Lower lobe of right lung (tissue), 2 donors: ENCODE data around the gene SEMA3A. TPM values are rescaled to one million over a fixed set of nuclear protein-coding genes. Genes with fewer than 3 reads are reported as not detected.
A peak's percentile ranks its signal among the peaks of the same experiment; 100 is the strongest.

Experiments used
- ATAC-seq, 2 donors: fragments of 200-7000 bp; cut with Tn5 transposase; one replicate each; pipeline ENCODE4 v1.9.1; 2020 to 2022; ENCODE audit warnings: mild to moderate bottlenecking in 2 of 2, moderate library complexity in 2 of 2
- DNase-seq: peaks from one replicate; pipeline ENCODE4 v3.0.0-alpha.2; 2020
- H3K27ac ChIP-seq: fragments of 200-600 bp; one replicate; pipeline ENCODE4 v1.8.0; 2022
- H3K27me3 ChIP-seq: fragments of 200-600 bp; one replicate; pipeline ENCODE4 v1.8.0; 2022; ENCODE audit warnings: low read depth
- H3K36me3 ChIP-seq: fragments of 200-600 bp; one replicate; pipeline ENCODE4 v1.8.0; 2022; ENCODE audit warnings: mild to moderate bottlenecking
- H3K4me1 ChIP-seq: fragments of 200-600 bp; one replicate; pipeline ENCODE4 v1.8.0; 2022
- H3K4me3 ChIP-seq: fragments of 200-600 bp; one replicate; pipeline ENCODE4 v1.8.0; 2022; ENCODE audit warnings: mild to moderate bottlenecking
- H3K9me3 ChIP-seq: fragments of 200-600 bp; one replicate; pipeline ENCODE4 v1.8.0; 2022
- CTCF ChIP-seq: fragments of 200-600 bp; IDR thresholded peaks from one replicate; pipeline ENCODE4 v1.8.0; 2022; ENCODE audit warnings: antibody characterized with exemption, mild to moderate bottlenecking
- intact Hi-C: fragments of 100-400 bp; cut with DNase I; formaldehyde crosslinking; loops from one replicate; pipeline ENCODE4 v1.11.0; 2022
- total RNA-seq: library from RNA; stranded (reverse); fragmentation: NEBNext Ultra II Directional; extraction: Animal tissue kit (Norgen Biotek cat#: 25700); gene quantifications from one replicate; pipeline ENCODE4 v1.2.1, GENCODE V29; 2021
- donor health status: DM: no; HTN: yes; CAD: no; lungs with severe emphysema.

The SEMA3A gene
- total RNA-seq, 1 donor from 2014 or later, result 9.7 TPM

GRCh38 chr7:83970081-83970480, 224.5 kb downstream of the SEMA3A start:
- Histone ChIP-seq H3K4me3 (no peak overlapping the region), H3K27me3 (no peaks in the 10 kb centered on the region), H3K27ac (no peak overlapping the region), H3K9me3 (no peaks in the 10 kb centered on the region), H3K36me3 (no peaks in the 10 kb centered on the region), H3K4me1 (no peaks in the 10 kb centered on the region)
- ATAC-seq (no peak), DNase-seq (no peak)
- intact Hi-C loops, result no loop called here
- TF ChIP-seq CTCF, result no peak

GRCh38 chr7:83964318-83964717, 230.3 kb downstream of the SEMA3A start:
- no peak for TF ChIP-seq CTCF
- intact Hi-C loops, result no loop called here
- no peak for ATAC-seq
- no peaks in the 10 kb centered on the region for H3K9me3 ChIP-seq
- DNase-seq, result no peak
- no peaks in the 10 kb centered on the region for H3K4me1 ChIP-seq
- H3K27ac ChIP-seq, result no peak overlapping the region
- H3K4me3 ChIP-seq, result no peak overlapping the region
- no peaks in the 10 kb centered on the region for H3K36me3 ChIP-seq
- no peaks in the 10 kb centered on the region for H3K27me3 ChIP-seq

- intact Hi-C loops, result no loop called here
- Histone ChIP-seq H3K9me3 (no peaks in the 10 kb centered on the region), H3K27me3 (no peaks in the 10 kb centered on the region), H3K36me3 (no peaks in the 10 kb centered on the region), H3K27ac (no peak overlapping the region), H3K4me3 (no peak overlapping the region), H3K4me1 (no peaks in the 10 kb centered on the region)
- ATAC-seq, result no peak
- DNase-seq, result no peak
- no peak for TF ChIP-seq CTCF
These were observed 237.3 kb downstream of the SEMA3A start for GRCh38 chr7:83957333-83957732.

DNA sequence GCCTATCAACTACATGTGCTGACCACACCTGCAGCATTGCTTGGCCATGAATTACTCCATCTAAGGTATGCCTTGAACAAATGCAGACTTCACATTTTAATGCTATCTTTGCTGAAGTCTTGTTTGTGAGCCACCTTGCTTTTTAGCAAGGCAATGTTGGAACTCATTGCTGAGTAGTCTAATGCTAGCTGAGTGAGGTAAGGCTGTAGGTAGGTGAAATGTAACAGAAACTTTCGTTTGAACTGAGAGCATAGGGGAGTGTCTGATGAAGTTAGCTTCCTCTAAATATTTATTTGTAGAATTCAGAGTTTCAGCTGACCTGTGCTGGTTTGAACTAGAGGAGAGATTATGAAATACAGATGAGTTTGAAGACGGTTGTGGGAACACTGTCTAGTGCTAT, 238.5 kb downstream of the SEMA3A start:
- Histone ChIP-seq H3K9me3 (no peaks in the 10 kb centered on the region), H3K4me3 (no peak overlapping the region), H3K27me3 (no peaks in the 10 kb centered on the region), H3K27ac (no peak overlapping the region), H3K36me3 (no peaks in the 10 kb centered on the region), H3K4me1 (no peaks in the 10 kb centered on the region)
- no peak for TF ChIP-seq CTCF
- intact Hi-C loops, result no loop called here
- no peak for DNase-seq
- ATAC-seq, result no peak

GRCh38 chr7:83952236-83952635, 242.4 kb downstream of the SEMA3A start:
- no peak for TF ChIP-seq CTCF

DNA sequence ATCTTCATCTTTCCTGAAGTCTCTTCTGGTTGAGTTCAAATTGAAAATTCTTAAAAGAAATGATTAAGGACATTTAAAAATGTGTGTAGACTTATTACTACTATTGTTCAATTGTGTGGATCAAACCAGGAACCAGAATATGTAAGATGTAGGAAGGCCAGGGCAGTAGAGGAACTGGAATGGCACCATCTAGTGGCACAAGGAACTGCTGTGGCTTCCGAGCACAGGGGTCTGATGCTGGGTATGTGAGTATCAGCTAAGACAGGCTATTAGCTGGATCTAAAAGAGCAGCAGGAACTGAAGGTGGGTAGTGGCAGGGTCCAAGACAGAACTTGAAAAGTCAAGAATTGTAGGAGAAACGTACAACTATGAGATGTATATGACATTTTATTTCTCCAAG, 247.3 kb downstream of the SEMA3A start:
- ATAC-seq (peak; percentile 50 to 69), DNase-seq (no peak)
- Histone ChIP-seq H3K4me3 (no peak overlapping the region), H3K27me3 (no peaks in the 10 kb centered on the region), H3K4me1 (no peaks in the 10 kb centered on the region), H3K36me3 (no peaks in the 10 kb centered on the region), H3K9me3 (no peaks in the 10 kb centered on the region), H3K27ac (no peak overlapping the region)
- peak; percentile 43 for TF ChIP-seq CTCF
- intact Hi-C loops, result no loop called here

More at GRCh38 chr7:83952236-83952635, 242.4 kb downstream of the SEMA3A start:
- Histone ChIP-seq H3K36me3 (no peaks in the 10 kb centered on the region), H3K4me1 (no peaks in the 10 kb centered on the region), H3K4me3 (no peak overlapping the region), H3K9me3 (no peaks in the 10 kb centered on the region), H3K27me3 (no peaks in the 10 kb centered on the region), H3K27ac (no peak overlapping the region)
- DNase-seq (no peak), ATAC-seq (no peak)
- intact Hi-C loops, result no loop called here
